Panc1 (cell line): ENCODE measurements around the gene FRMPD2.

Source experiments
- CTCF ChIP-seq: fragments of 450-650 bp; IDR thresholded peaks from 2 replicates; pipeline ENCODE4 v1.5.1; 2017; ENCODE audit warnings: mild to moderate bottlenecking
- TCF7L2 ChIP-seq: IDR thresholded peaks from 2 replicates; pipeline ENCODE4 v1.6.1; 2011; ENCODE audit warnings: mild to moderate bottlenecking, low read depth, low read length, inconsistent platforms

GRCh38 chr10:48249004-48249762 is 25.3 kb downstream of the FRMPD2 start:
- TF ChIP-seq CTCF: no peak
- TF ChIP-seq TCF7L2: no peak
